ENCODE measurements around the gene RELB. TPM values are rescaled to one million over a fixed set of nuclear protein-coding genes. Genes with fewer than 3 reads are reported as not detected.
A peak's percentile ranks its signal among the peaks of the same experiment; 100 is the strongest.

The RELB gene
- total and polyA plus RNA-seq, 2 donors (not counting 1 experiment from before 2014, with no cell fraction given), result 2.3 to 11.7 TPM

DNA sequence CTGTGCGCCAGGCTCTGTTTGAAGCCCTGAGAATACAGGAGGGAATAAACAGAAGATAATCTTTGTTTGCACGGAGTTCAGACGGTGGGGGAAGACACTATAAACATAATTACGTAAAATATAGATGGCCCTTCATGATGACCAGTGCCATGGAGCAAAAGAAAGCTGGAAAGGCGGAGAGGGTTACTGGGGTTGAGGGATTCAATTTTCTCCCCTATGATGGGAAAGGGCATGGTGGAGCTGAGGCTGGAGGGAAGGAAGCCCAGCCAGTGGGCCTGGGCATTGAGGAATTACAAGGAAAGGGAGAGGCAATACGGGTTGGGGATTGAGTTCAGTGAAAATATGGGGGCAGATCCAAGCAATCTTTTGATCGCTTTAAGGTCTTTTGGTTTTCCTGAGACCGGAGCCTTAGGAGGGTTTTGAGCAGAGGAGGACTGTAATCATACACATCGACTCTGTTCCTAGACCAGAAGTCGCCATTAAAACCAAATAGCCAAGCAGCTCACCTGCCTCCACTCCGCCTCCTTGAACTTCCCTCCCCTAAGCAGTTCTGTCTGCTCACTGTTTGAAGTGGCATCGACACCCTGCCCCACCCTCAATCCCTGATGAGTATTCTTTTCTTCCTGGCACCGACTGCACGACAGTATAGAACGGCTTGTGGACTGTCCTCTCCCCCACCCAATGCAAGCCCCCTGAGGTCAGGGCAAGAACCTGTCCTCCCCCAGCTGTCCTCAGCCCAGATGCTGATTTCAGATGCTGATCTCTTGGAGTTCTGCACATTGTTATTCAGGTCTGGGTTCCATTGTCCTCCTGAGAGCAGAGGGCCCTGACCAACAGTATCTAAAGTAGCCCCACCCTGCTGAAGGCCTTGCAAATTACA is 75.8 kb downstream of the RELB start:
- Histone ChIP-seq H3K79me2 (ENCODE audit: control insufficient read depth, insufficient read depth, low read length) (peaks cover 27% of the 10 kb centered on the region), H3K27ac (ENCODE audit: insufficient read depth, low read length) (no peak overlapping the region), H3K36me3 (ENCODE audit: control insufficient read depth, insufficient read depth, low read length) (peaks cover 5% of the 10 kb centered on the region), H3K27me3 (ENCODE audit: control insufficient read depth, insufficient read depth, low read length) (no peaks in the 10 kb centered on the region), H3K4me1 (ENCODE audit: control insufficient read depth, extremely low read depth, insufficient read depth, low read length) (peaks cover 6% of the 10 kb centered on the region), H3K9me3 (ENCODE audit: control insufficient read depth, insufficient read depth, low read depth, low read length) (no peaks in the 10 kb centered on the region), H3K9ac (ENCODE audit: insufficient read depth, low read length) (no peak overlapping the region), H3K4me2 (ENCODE audit: extremely low read depth, insufficient read depth, low read length) (no peak overlapping the region), H4K20me1 (ENCODE audit: control insufficient read depth, extremely low read depth, insufficient read depth, low read length) (no peaks in the 10 kb centered on the region), H3K4me3 (replicated peaks in 1 of 4; ENCODE audit: control extremely low read depth in 1 of 4, insufficient read depth in 1 of 4, low read depth in 3 of 4, low read length in 4 of 4) (peak overlapping the region in 2 of 4 experiments; percentile 52 to 58), H2AFZ (ENCODE audit: low read length) (no peak overlapping the region)
- no peak for DNase-seq (ENCODE audit: low read depth in 2 of 2)
- TF ChIP-seq EZH2 (IDR thresholded peaks at IDR 0.05; ENCODE audit: low read length, missing control alignments), result no peak
- no peak for TF ChIP-seq CTCF (conservative IDR thresholded peaks at IDR 0.05 in 1 of 2, IDR thresholded peaks at IDR 0.05 in 1 of 2; ENCODE audit: low read depth in 1 of 2, low read length in 2 of 2)

DNA sequence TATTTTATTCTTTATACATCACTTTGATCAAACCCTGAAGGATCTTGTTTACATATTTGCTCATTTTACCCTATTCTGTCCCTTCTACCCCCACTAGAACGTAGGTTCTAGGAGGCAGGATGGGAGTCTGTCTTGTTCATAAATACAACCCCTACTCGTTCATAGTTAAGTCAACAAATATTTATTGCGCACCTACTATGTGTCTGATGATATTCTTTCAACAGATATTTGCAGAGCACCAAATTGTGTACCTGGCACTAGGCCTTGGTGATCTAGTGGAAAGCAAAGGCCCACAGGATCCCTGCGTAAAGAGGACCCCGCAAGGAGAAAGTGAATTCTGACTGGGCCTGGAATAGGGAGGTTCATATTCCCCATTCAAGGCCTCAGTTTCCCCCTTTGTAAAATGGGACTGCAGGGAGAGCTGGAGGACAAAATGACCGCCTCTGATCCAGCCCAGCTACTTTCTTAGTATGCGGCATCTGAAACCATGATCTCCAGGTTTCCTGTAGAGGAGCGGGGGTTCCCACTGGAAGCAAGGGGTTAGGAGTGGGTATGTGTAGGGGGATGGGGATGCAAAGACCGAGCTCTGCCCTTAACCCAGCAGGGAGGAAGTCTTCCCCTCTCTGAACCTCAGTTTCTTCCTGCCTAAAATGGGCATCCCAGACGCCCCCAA is 77.3 kb downstream of the RELB start:
- H3K4me3 ChIP-seq (replicated peaks in 1 of 4; ENCODE audit: control extremely low read depth in 1 of 4, insufficient read depth in 1 of 4, low read depth in 3 of 4, low read length in 4 of 4), result peak overlapping the region; percentile 43 to 99 (median 55)
- peak overlapping the region; percentile 70 for H3K4me2 ChIP-seq (ENCODE audit: extremely low read depth, insufficient read depth, low read length)
- H4K20me1 ChIP-seq (ENCODE audit: control insufficient read depth, extremely low read depth, insufficient read depth, low read length), result no peaks in the 10 kb centered on the region
- H3K27me3 ChIP-seq (ENCODE audit: control insufficient read depth, insufficient read depth, low read length), result no peaks in the 10 kb centered on the region
- peaks cover 34% of the 10 kb centered on the region for H3K79me2 ChIP-seq (ENCODE audit: control insufficient read depth, insufficient read depth, low read length)
- H3K36me3 ChIP-seq (ENCODE audit: control insufficient read depth, insufficient read depth, low read length), result peaks cover 4% of the 10 kb centered on the region
- peak overlapping the region; percentile 87 for H2AFZ ChIP-seq (ENCODE audit: low read length)
- H3K9ac ChIP-seq (ENCODE audit: insufficient read depth, low read length), result peak overlapping the region; percentile 76
- H3K4me1 ChIP-seq (ENCODE audit: control insufficient read depth, extremely low read depth, insufficient read depth, low read length), result peaks cover 6% of the 10 kb centered on the region
- no peaks in the 10 kb centered on the region for H3K9me3 ChIP-seq (ENCODE audit: control insufficient read depth, insufficient read depth, low read depth, low read length)
- peak overlapping the region; percentile 53 for H3K27ac ChIP-seq (ENCODE audit: insufficient read depth, low read length)
- TF ChIP-seq CTCF (conservative IDR thresholded peaks at IDR 0.05 in 1 of 2, IDR thresholded peaks at IDR 0.05 in 1 of 2; ENCODE audit: low read depth in 1 of 2, low read length in 2 of 2), result no peak
- no peak for DNase-seq (ENCODE audit: low read depth in 2 of 2)
